Glutamatergic neuron (in vitro differentiated cells): ENCODE data around the gene EFCAB14. TPM values are rescaled to one million over a fixed set of nuclear protein-coding genes. Genes with fewer than 3 reads are reported as not detected.
"Not testable (repeated sequence)": the region's sequence is repeated elsewhere in the genome, so short reads cannot be mapped to it uniquely, and the experiment has no call there.

Experiments used
- DNase-seq: peaks from one replicate; pipeline ENCODE4 v3.0.0; 2022
- H3K27ac Mint-ChIP-seq: one replicate; pipeline ENCODE4 v1.8.0; 2020; ENCODE audit warnings: mild to moderate bottlenecking, mixed read lengths, inconsistent platforms; ENCODE audit not compliant: unreplicated experiment
- H3K27me3 Mint-ChIP-seq: one replicate; pipeline ENCODE4 v1.8.0; 2020; ENCODE audit warnings: mild to moderate bottlenecking, moderate library complexity, mixed read lengths, inconsistent platforms; ENCODE audit not compliant: unreplicated experiment
- H3K36me3 Mint-ChIP-seq: one replicate; pipeline ENCODE4 v1.8.0; 2020; ENCODE audit warnings: mild to moderate bottlenecking, mixed read lengths, inconsistent platforms; ENCODE audit not compliant: unreplicated experiment
- H3K4me1 Mint-ChIP-seq: one replicate; pipeline ENCODE4 v1.8.0; 2020; ENCODE audit warnings: mild to moderate bottlenecking, low read depth, mixed read lengths, inconsistent platforms; ENCODE audit not compliant: unreplicated experiment
- H3K4me3 Mint-ChIP-seq: one replicate; pipeline ENCODE4 v1.8.0; 2020; ENCODE audit warnings: mild to moderate bottlenecking, mixed read lengths, inconsistent platforms; ENCODE audit not compliant: unreplicated experiment
- H3K9me3 Mint-ChIP-seq: one replicate; pipeline ENCODE4 v1.8.0; 2020; ENCODE audit warnings: mild to moderate bottlenecking, moderate library complexity, mixed read lengths, inconsistent platforms; ENCODE audit not compliant: unreplicated experiment
- CTCF ChIP-seq: fragments of 200-600 bp; sonication (generic); IDR thresholded peaks from one replicate; pipeline ENCODE4 v1.5.0; 2021; ENCODE audit not compliant: partially characterized antibody, unreplicated experiment
- total RNA-seq: library from RNA; stranded (reverse); fragmentation: NEBNext Ultra II Directional; extraction: Animal tissue kit (Norgen Biotek cat#: 25700); gene quantifications from one replicate; pipeline ENCODE4 v1.2.1, GENCODE V29; 2021; ENCODE audit not compliant: unreplicated experiment

The EFCAB14 gene
- total RNA-seq, 1 donor from 2014 or later: 18.8 TPM

GRCh38 chr1:46659307-46659870 is 59.5 kb downstream of the EFCAB14 start:
- Mint-ChIP-seq H3K4me3 (no peak overlapping the region), H3K4me1 (no peaks in the 10 kb centered on the region), H3K27me3 (no peaks in the 10 kb centered on the region), H3K36me3 (peaks cover 10% of the 10 kb centered on the region), H3K27ac (no peak overlapping the region), H3K9me3 (no peaks in the 10 kb centered on the region)
- TF ChIP-seq CTCF: no peak
- no peak for DNase-seq

GRCh38 chr1:46657775-46658174 is 61.1 kb downstream of the EFCAB14 start:
- Mint-ChIP-seq H3K27ac (no peak overlapping the region), H3K4me1 (no peaks in the 10 kb centered on the region), H3K27me3 (no peaks in the 10 kb centered on the region), H3K36me3 (peaks cover 10% of the 10 kb centered on the region), H3K4me3 (no peak overlapping the region), H3K9me3 (no peaks in the 10 kb centered on the region)
- DNase-seq: no peak
- TF ChIP-seq CTCF: no peak

GRCh38 chr1:46656643-46657042 is 62.3 kb downstream of the EFCAB14 start:
- Mint-ChIP-seq H3K4me1 (no peaks in the 10 kb centered on the region), H3K27me3 (no peaks in the 10 kb centered on the region), H3K36me3 (peaks cover 10% of the 10 kb centered on the region), H3K4me3 (no peak overlapping the region), H3K9me3 (no peaks in the 10 kb centered on the region), H3K27ac (no peak overlapping the region)
- TF ChIP-seq CTCF: no peak
- DNase-seq: no peak

GRCh38 chr1:46655848-46656247 is 63.1 kb downstream of the EFCAB14 start:
- H3K36me3 Mint-ChIP-seq: peaks cover 10% of the 10 kb centered on the region
- H3K4me1 Mint-ChIP-seq: no peaks in the 10 kb centered on the region
- no peak overlapping the region for H3K4me3 Mint-ChIP-seq
- DNase-seq: no peak
- H3K27me3 Mint-ChIP-seq: no peaks in the 10 kb centered on the region
- H3K27ac Mint-ChIP-seq: no peak overlapping the region
- TF ChIP-seq CTCF: no peak
- H3K9me3 Mint-ChIP-seq: no peaks in the 10 kb centered on the region

GRCh38 chr1:46654698-46655097 is 64.2 kb downstream of the EFCAB14 start:
- H3K27ac Mint-ChIP-seq, DNase-seq, H3K27me3 Mint-ChIP-seq, H3K4me3 Mint-ChIP-seq, H3K9me3 Mint-ChIP-seq, H3K4me1 Mint-ChIP-seq: not testable (repeated sequence)
- H3K36me3 Mint-ChIP-seq: peaks cover 22% of the 10 kb centered on the region
